OCI-LY3 (cell line): ENCODE results near the gene PPP6R2.
"Not testable (repeated sequence)": the region's sequence is repeated elsewhere in the genome, so short reads cannot be mapped to it uniquely, and the experiment has no call there.

Source experiments
- H2AFZ ChIP-seq: fragments of 200-600, 300-600 bp; shearing (Covaris generic); 2 replicates; pipeline ENCODE4 v1.6.0; 2014; ENCODE audit warnings: antibody characterized with exemption, low read depth, low read length
- H3K27ac ChIP-seq: fragments of 200-600, 300-600 bp; sonication (generic); 2 replicates; pipeline ENCODE4 v1.5.1; 2014; ENCODE audit warnings: mild to moderate bottlenecking, low read length, moderate library complexity, mixed read lengths
- H3K27me3 ChIP-seq: fragments of 200-600, 300-600 bp; sonication (generic); 2 replicates; pipeline ENCODE4 v1.6.1; 2014; ENCODE audit warnings: low read depth, low read length, mixed read lengths
- H3K36me3 ChIP-seq: fragments of 200-600, 300-600 bp; sonication (generic); replicated peaks from 2 replicates; pipeline ENCODE3; 2014; ENCODE audit warnings: low read depth, low read length, mixed read lengths
- H3K4me1 ChIP-seq: fragments of 300-600, 200-600 bp; sonication (generic); 2 replicates; pipeline ENCODE4 v1.6.1; 2014; ENCODE audit warnings: low read length, mixed read lengths
- H3K4me2 ChIP-seq: fragments of 200-600, 300-600 bp; sonication (generic); 2 replicates; pipeline ENCODE4 v1.6.1; 2014; ENCODE audit warnings: low read length, mixed read lengths
- H3K4me3 ChIP-seq: fragments of 300-600, 200-600 bp; sonication (generic); 2 replicates; pipeline ENCODE4 v1.5.1; 2014; ENCODE audit warnings: antibody characterized with exemption, mild to moderate bottlenecking, low read length, moderate library complexity
- H3K79me2 ChIP-seq: fragments of 300-600, 200-600 bp; shearing (Covaris generic); 2 replicates; pipeline ENCODE4 v1.6.1; 2014; ENCODE audit warnings: mild to moderate bottlenecking, low read length, mixed read lengths
- H3K9ac ChIP-seq: fragments of 300-600, 200-600 bp; shearing (Covaris generic); 2 replicates; pipeline ENCODE4 v1.6.0; 2014; ENCODE audit warnings: mild to moderate bottlenecking, low read length, moderate library complexity
- H3K9me3 ChIP-seq: fragments of 200-600, 300-600 bp; shearing (Covaris generic); 2 replicates; pipeline ENCODE4 v1.6.1; 2014; ENCODE audit warnings: low read length, mixed read lengths; ENCODE audit not compliant: insufficient read depth
- H4K20me1 ChIP-seq: fragments of 200-600, 300-600 bp; sonication (generic); 2 replicates; pipeline ENCODE4 v1.6.1; 2016; ENCODE audit warnings: low read length, mixed read lengths; ENCODE audit not compliant: insufficient read depth
- EZH2phosphoT487 ChIP-seq: fragments of 200-600 bp; shearing (Covaris generic); IDR thresholded peaks from 2 replicates; pipeline ENCODE4 v1.6.1; 2018; ENCODE audit warnings: antibody characterized with exemption, mixed run types, low read depth
- TF ChIP-seq, protein P1 (sequence below): fragments of 200-600, 300-600 bp; sonication (generic); IDR thresholded peaks from 2 replicates; pipeline ENCODE4 v1.5.1; 2014; ENCODE audit warnings: antibody characterized with exemption, low read length, low read depth

Gene PPP6R2

GRCh38 chr22:50401907-50402306 is 58.8 kb downstream of the PPP6R2 start:
- no peak overlapping the region for H3K27ac ChIP-seq
- H3K4me2 ChIP-seq = no peak overlapping the region
- H3K4me1 ChIP-seq = no peaks in the 10 kb centered on the region
- H3K27me3 ChIP-seq = no peaks in the 10 kb centered on the region
- no peak overlapping the region for H3K4me3 ChIP-seq
- no peaks in the 10 kb centered on the region for H3K9me3 ChIP-seq
- H4K20me1 ChIP-seq = no peaks in the 10 kb centered on the region
- TF ChIP-seq, protein P1, sequence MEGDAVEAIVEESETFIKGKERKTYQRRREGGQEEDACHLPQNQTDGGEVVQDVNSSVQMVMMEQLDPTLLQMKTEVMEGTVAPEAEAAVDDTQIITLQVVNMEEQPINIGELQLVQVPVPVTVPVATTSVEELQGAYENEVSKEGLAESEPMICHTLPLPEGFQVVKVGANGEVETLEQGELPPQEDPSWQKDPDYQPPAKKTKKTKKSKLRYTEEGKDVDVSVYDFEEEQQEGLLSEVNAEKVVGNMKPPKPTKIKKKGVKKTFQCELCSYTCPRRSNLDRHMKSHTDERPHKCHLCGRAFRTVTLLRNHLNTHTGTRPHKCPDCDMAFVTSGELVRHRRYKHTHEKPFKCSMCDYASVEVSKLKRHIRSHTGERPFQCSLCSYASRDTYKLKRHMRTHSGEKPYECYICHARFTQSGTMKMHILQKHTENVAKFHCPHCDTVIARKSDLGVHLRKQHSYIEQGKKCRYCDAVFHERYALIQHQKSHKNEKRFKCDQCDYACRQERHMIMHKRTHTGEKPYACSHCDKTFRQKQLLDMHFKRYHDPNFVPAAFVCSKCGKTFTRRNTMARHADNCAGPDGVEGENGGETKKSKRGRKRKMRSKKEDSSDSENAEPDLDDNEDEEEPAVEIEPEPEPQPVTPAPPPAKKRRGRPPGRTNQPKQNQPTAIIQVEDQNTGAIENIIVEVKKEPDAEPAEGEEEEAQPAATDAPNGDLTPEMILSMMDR = no peak
- no peak for TF ChIP-seq EZH2phosphoT487
- H3K9ac ChIP-seq = no peak overlapping the region
- peaks cover 4% of the 10 kb centered on the region for H3K36me3 ChIP-seq
- H2AFZ ChIP-seq = no peak overlapping the region
- no peaks in the 10 kb centered on the region for H3K79me2 ChIP-seq

- Histone ChIP-seq H3K27me3 (no peaks in the 10 kb centered on the region), H3K9ac (no peak overlapping the region), H3K4me3 (no peak overlapping the region), H3K36me3 (peaks cover 4% of the 10 kb centered on the region), H3K9me3 (no peaks in the 10 kb centered on the region), H3K27ac (no peak overlapping the region), H4K20me1 (no peaks in the 10 kb centered on the region), H2AFZ (no peak overlapping the region), H3K4me2 (no peak overlapping the region), H3K4me1 (no peaks in the 10 kb centered on the region), H3K79me2 (no peaks in the 10 kb centered on the region)
- TF ChIP-seq EZH2phosphoT487 = no peak
- TF ChIP-seq, protein P1 = no peak
Observed at GRCh38 chr22:50403701-50404101, 60.6 kb downstream of the PPP6R2 start.

GRCh38 chr22:50406416-50407170 is 63.5 kb downstream of the PPP6R2 start:
- no peak overlapping the region for H3K9ac ChIP-seq
- H3K27ac ChIP-seq = no peak overlapping the region
- H3K79me2 ChIP-seq = no peaks in the 10 kb centered on the region
- no peak for TF ChIP-seq EZH2phosphoT487
- TF ChIP-seq, protein P1 = no peak
- no peaks in the 10 kb centered on the region for H3K27me3 ChIP-seq
- H3K36me3 ChIP-seq = peaks cover 4% of the 10 kb centered on the region
- no peak overlapping the region for H3K4me3 ChIP-seq
- no peaks in the 10 kb centered on the region for H4K20me1 ChIP-seq
- no peak overlapping the region for H3K4me2 ChIP-seq
- no peak overlapping the region for H2AFZ ChIP-seq
- no peaks in the 10 kb centered on the region for H3K4me1 ChIP-seq
- no peaks in the 10 kb centered on the region for H3K9me3 ChIP-seq

GRCh38 chr22:50408311-50408710 is 65.2 kb downstream of the PPP6R2 start:
- Histone ChIP-seq H3K4me1 (no peaks in the 10 kb centered on the region), H3K4me2 (no peak overlapping the region), H3K79me2 (no peaks in the 10 kb centered on the region), H2AFZ (no peak overlapping the region), H3K4me3 (no peak overlapping the region), H3K27me3 (no peaks in the 10 kb centered on the region), H3K9me3 (no peaks in the 10 kb centered on the region), H3K36me3 (peaks cover 4% of the 10 kb centered on the region), H4K20me1 (no peaks in the 10 kb centered on the region), H3K27ac (no peak overlapping the region), H3K9ac (no peak overlapping the region)
- TF ChIP-seq, protein P1 = no peak
- no peak for TF ChIP-seq EZH2phosphoT487

DNA sequence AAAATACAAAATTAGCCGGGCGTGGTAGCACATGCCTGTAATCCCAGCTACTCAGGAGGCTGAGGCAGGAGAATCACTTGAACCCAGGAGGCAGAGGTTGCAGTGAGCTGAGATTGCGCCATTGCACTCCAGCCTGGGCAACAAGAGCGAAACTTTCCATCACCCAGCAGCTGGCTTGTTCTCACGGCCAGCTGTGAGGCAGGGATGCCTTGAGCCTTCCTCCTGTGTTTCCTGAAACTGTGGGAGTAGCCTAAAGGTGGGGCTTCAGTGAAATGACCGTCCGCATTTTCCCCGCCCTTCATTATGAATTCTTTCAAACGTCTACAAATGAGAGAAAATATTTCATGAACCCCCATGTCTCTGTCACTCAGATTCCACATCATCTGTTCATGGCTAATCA is 65.8 kb downstream of the PPP6R2 start:
- not testable (repeated sequence) for H3K27me3 ChIP-seq, H3K9me3 ChIP-seq, H2AFZ ChIP-seq, H3K9ac ChIP-seq, H3K4me3 ChIP-seq, H3K4me1 ChIP-seq, H3K79me2 ChIP-seq, H3K4me2 ChIP-seq, H4K20me1 ChIP-seq, H3K36me3 ChIP-seq, H3K27ac ChIP-seq
